Measurements from ENCODE around the gene CBFA2T2. TPM values are rescaled to one million over a fixed set of nuclear protein-coding genes. Genes with fewer than 3 reads are reported as not detected.

CBFA2T2 gene
- total RNA-seq, 1 experiment from 2014 or later: 22.3 TPM

DNA sequence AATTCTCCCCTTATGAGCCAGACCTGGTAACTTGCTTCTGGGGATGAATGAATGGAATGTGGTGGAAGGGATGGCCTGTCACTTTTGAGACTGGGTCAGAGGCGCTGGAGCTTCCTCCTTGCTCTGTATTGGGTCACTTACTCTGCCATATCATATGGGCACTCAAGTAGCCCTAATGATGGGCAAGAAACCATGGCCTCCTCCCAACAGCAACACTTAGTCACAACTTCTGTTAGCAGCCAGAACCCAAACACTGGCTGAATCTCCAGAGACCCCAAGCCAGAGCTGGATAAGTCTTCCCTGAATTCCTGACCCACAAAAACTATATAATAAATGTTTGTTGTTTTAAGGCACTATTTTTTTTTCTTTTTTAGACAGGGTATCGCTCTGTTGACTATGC lies 190.8 kb downstream of the CBFA2T2 start:
- no peak for DNase-seq (ENCODE audit: low spot score)
- in situ Hi-C loops (cut with HindIII; ENCODE audit: low sequenced_read_pairs): no loop called here

DNA sequence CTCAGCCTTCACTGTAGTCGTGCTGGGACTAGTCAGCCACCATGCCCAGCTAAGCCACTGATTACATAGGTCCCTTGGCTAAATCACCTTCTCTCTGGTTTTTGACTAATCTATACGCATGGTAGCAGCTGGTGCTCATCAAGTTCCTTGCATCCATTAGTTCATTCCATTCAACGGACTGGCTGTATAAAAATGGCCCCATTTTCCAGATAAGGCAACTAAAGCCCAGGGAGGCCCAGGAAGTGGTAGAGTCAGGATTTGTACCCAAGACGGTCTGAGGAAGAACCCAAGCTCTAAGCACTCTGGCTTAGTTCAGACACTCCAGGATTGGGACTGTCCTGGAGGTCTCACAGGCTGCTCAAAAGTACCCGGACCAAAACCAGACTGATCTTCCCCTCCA lies 191.4 kb downstream of the CBFA2T2 start:
- in situ Hi-C loops (cut with HindIII; ENCODE audit: low sequenced_read_pairs): no loop called here

DNA sequence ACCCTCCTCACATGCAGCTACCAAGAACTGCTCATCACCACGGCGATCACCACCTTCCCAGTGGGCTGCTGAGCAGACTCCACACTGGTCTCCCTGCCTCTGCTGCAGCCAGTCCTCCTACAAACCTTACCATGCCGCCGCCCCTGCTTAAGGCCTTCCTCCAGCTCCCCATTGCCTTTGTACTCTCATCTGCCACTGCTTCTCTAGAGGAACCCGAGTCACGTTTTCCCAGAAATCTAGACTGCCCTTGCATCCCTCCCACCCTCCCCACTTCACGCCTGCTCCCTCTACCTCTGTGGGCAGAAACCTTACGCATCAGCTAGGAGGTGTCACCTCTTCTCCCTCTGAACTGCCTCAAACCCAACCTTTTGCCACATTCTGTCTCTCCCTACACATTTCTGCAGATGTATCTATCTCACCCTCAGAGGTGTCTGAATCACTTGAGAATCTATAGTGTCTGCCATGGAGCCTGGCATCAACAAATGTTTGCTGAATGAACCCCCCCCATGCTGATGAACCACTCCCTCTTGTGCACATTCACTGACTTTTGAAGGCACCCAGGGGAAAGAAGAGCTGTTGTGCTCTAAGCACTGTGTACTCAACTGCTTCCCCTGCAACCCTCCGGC lies 191.9 kb downstream of the CBFA2T2 start:
- no peak for DNase-seq (ENCODE audit: low spot score)
- in situ Hi-C loops (cut with HindIII; ENCODE audit: low sequenced_read_pairs): no loop called here

More for the DNA sequence above, 191.4 kb downstream of the CBFA2T2 start:
- no peak for DNase-seq (ENCODE audit: low spot score)

DNA sequence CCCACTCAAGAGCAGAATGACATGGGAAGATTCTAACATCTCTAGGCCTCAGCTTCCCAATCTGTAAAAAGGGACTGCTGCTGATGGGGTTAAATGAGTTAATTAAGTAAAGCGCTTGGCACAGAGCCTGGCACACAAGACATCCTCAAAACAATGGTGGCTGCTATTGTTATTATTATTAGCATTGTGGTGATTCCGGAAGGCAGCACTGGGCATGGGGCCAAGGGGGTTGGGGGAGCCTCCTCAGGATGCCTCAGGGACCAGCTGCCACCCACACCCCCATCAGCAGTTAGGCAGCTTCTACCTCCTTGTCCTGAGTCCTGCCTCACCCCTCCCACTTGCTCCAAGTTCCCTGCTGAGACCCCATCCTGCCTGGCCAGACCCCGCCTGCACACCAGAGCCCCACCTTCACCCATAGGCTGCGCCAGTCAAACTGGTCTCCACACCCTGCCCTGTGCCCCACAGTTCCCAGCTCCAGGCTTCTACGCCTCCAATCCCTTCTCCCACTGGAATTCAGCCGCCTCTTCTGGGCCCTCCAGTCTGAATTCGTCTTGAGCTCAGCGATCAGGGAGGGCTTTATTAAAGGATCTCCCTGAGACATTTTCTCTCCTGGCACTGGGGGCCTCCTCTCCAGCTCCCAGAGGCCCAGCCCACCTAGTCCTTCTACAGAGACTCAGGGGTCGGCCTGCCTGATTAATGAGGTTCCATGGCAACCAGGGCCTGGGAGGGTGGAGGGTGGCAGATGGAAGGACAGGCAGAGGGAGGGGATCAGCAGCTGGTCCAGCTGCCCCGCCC lies 194.8 kb downstream of the CBFA2T2 start:
- no peak for DNase-seq (ENCODE audit: low spot score)
- in situ Hi-C loops (cut with HindIII; ENCODE audit: low sequenced_read_pairs): no loop called here

DNA sequence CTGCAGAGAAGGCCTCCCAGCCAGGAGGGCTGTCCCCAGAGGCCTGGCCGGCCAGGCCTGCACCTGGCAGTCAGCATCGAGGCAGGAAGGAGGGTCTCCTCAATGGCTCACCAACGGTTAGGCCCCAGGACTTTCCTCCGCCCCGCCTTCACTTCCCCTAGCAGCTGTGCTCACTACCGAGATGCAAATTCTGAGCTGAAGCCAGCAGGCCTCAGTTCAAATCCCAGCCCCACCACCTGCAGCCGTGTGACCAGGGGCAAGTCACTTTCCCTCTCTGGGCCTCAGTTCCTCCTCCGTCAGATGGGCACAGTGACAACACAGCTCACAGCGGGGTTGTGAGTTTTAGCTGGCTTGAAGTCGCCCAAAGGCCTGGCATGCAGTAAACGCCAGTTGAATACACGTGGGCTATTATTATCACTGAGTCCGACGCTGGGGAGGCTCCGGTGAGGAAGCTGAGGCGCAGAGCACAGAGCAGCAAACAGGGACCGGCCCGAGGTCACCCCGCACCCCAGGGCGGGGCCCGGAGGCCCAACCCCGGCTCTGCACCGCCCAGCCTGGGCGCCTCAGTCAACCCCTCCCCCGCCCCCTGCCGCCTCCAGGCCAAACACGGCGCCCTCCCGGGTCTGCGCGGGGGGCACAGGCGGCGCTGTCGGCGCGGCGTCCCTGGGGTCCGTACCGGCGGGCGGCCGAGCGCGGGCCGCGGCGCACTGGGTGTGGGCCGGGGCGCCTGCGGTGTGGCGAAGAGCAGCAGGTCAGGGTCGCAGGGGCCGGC lies 195.6 kb downstream of the CBFA2T2 start:
- DNase-seq (ENCODE audit: low spot score): no peak

DNA sequence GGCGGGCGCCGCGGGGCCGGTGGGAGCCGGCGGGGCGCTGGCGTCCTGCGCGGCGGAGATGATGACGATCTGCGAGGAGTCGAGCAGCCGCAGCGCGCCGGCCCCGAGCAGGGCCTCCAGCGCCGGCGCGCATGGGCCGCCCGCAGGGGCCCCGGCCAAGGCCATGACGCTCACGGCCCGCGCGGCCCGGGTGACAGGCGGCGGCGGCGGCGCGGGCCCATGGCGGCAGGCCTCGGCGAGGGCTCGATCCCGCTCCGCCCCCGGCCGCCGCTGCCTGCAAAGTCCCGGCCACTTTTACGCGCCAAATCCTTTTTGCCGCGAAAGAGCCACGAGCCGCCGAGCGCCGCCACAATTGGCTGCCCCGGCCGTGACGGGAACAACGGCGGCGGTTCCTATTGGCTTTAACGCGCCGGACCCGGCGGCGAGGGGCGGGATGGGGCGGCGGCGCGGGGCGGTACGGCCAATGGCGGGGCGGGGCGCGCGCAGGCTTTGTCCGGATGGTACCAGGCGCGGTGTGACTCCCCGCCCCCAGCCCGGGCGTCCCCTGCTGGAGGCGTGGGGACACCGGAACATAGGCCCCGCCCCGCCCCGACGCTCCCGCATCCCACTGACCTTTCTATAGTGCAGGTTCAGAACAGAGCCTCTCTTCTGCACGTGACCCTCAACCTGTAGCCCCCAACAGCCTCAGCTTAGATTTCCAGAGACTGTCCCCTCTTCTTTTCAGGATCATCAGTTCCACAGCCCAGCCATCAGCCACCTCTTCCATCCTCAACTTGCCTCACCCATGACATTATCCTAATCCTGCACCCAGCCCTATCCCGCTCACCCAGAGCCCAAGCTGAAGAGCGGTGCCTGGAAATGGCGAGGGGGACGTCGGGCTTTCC lies 196.4 kb downstream of the CBFA2T2 start, which contains the start of gene E2F1:
Gene E2F1, minus strand, starts transcription at position 286 of the 884 bp plus-strand sequence. Its CDS starts 121 bp downstream, at position 165.
- DNase-seq (ENCODE audit: low spot score): peak; percentile 91
- in situ Hi-C loops (cut with HindIII; ENCODE audit: low sequenced_read_pairs): no loop called here

More for the DNA sequence above, 195.6 kb downstream of the CBFA2T2 start:
- in situ Hi-C loops (cut with HindIII; ENCODE audit: low sequenced_read_pairs): no loop called here

DNA sequence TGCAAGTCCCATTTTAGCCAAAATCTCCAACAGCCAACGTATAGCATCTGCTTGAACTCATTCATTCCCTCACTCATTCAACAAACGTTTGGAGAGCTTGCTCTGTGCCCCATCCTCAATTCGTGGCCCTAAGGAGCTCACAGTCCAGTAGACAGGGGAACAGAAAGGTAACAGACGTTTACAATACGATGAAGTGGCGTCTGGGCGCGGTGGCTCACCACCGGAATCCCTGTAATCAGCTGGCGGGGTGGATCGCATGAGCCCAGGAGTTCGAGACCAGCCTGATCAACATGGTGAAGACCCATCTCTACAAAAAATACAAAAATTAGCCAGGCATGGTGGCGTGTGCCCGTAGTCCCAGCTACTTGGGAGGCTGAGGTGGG lies 197.1 kb downstream of the CBFA2T2 start:
- in situ Hi-C loops (cut with HindIII; ENCODE audit: low sequenced_read_pairs): no loop called here
- no peak for DNase-seq (ENCODE audit: low spot score)

DNA sequence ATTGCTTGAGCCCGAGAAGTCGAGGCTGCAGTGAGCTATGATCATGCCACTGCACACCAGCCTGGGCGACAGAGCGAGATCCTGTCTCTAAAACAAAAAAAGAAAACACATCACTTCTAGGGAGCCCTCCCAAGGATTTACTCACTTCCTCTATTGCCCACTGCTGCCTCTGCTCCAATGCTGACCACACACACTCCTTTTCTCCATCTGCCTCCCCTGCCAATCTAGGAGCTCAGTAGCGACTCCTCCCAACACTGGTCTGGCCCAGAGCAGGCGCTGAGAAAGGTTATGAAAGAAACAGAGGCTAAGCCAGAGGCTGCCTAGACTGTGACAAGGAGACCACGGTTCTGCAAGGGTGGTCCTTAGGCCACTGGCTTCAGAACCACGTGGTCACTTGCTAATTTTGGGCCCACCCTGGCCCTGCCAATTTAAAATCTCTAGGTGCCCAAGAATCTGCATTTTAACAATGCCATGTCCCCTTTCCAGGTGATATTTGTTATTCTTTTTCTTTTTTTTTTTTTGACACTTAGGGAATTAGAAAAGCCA lies 197.5 kb downstream of the CBFA2T2 start:
- in situ Hi-C loops (cut with HindIII; ENCODE audit: low sequenced_read_pairs): no loop called here
- DNase-seq (ENCODE audit: low spot score): no peak

DNA sequence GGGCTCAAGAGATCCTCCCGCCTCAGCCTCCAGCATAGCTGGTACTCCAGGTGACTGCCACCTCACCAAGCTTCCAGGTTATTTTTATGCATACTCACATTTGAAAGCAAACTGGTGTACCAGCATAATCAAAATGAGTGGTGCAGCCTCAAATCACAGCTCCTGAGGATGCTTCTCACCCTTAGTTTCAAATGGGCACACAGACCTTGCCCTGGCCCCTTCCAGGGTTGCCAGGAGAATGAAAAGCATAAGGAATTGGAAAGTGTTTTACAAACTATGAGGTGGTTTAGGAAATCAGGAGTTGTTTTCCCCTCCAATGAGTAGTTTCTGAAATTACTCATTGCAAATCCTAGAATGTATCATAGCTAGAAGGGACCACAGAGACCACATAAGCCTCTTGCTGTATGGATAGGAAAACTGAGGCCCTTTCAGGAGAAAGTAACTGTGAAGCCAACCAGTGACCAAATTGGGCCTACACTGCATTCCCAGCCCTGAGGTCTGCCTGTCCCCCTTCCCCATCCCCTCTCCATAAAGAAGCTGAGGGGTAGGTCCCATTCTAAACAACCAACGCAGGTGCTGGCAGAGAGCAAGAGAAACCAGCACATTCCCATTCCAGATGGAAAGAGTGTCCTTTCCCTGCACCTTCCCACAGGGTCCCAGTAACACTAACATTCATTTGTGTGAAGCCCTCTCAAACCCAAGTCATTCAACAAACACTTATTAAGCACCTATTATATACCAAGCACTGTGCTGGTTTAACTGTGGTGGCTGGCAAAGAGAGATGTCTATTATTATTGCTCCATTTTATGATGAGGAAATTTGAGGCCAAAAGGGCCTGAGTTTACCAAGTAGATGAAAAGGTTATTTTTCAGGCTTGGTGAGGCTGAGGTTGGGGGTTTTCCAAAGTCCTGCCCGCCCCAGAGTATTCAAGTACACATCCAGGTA lies 198.4 kb downstream of the CBFA2T2 start:
- DNase-seq (ENCODE audit: low spot score): no peak
- in situ Hi-C loops (cut with HindIII; ENCODE audit: low sequenced_read_pairs): no loop called here

DNA sequence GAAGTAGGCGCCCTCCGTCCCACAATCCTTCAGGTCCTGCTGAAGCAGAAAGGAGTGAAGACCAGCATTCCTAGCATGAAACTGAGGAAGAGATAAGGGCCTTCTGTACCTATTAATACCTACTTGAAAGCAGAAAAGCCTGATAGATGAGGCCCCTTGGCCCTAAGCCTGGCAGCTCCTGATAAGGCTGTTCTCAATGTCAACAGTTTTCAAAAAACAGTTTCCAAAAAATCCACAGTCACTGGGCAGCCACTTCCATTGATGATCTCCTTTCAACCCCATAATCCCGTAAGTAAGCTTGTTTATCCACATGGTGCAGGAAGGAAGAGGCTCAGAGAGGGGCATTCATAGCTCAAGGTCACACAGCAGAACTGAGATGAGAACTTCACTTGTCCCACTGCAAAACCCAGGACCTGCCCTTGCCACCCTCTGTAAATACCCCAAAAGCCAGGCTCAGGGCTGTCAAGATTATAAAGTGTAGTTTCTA lies 199.1 kb downstream of the CBFA2T2 start:
- no peak for DNase-seq (ENCODE audit: low spot score)
- in situ Hi-C loops (cut with HindIII; ENCODE audit: low sequenced_read_pairs): no loop called here

DNA sequence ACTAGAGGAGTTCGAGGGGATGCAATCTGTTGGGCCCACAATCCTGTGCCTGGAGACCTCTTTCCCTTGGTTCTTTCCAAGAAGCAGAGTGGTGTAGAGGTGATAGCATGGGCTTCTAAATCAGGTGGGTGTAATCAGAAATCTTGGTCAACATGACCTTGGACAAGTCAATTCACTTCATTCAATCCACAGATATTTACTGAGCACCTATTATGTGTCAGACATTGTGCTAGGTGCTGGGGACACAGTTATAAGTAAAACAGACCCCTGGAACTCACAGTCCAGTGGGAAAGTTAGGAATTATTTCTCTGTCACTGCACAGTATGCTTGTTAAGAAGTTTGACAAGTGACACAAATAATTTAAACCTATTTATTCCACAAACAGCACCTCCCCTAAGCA lies 199.6 kb downstream of the CBFA2T2 start:
- DNase-seq (ENCODE audit: low spot score): no peak
- in situ Hi-C loops (cut with HindIII; ENCODE audit: low sequenced_read_pairs): no loop called here

DNA sequence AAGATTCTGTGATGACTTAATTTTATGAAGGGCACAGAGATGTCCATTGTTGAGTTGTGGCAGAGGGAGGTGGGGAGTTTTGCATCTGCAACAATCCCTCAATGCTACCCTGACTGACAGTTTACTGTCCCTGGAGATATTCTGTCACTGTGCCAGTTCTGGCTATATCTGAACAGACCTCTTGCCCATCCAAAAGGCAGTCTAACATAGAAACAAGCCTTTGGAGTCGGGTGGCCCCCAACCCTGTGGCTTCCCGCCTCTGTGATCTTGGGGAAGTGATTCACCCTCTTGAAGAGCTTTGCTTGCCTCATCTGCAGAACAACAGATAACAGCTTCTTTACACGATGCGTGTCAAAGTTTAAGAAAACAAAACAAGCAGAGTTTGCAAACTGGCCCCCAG lies 200.1 kb downstream of the CBFA2T2 start:
- in situ Hi-C loops (cut with HindIII; ENCODE audit: low sequenced_read_pairs): no loop called here
- no peak for DNase-seq (ENCODE audit: low spot score)

DNA sequence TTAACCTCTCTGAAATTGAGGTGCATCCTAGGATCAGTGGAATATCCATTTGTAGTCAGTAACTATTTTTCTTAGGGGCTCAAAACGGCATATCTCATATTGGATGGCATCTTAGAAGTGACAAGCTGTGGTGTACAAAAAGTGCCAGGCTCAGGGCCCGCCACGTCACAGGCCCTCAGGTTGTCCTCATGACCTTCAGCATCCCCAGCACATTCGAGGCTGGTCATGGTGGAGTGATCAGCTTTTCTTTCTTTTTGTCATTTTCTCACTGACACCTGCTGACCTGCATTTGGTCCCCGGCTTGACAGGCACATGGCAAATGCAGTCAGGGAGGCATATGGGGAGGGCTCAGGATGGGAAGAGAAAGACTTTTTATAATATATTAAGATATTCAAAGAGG lies 203.4 kb downstream of the CBFA2T2 start:
- in situ Hi-C loops (cut with HindIII; ENCODE audit: low sequenced_read_pairs): no loop called here
- DNase-seq (ENCODE audit: low spot score): no peak

DNA sequence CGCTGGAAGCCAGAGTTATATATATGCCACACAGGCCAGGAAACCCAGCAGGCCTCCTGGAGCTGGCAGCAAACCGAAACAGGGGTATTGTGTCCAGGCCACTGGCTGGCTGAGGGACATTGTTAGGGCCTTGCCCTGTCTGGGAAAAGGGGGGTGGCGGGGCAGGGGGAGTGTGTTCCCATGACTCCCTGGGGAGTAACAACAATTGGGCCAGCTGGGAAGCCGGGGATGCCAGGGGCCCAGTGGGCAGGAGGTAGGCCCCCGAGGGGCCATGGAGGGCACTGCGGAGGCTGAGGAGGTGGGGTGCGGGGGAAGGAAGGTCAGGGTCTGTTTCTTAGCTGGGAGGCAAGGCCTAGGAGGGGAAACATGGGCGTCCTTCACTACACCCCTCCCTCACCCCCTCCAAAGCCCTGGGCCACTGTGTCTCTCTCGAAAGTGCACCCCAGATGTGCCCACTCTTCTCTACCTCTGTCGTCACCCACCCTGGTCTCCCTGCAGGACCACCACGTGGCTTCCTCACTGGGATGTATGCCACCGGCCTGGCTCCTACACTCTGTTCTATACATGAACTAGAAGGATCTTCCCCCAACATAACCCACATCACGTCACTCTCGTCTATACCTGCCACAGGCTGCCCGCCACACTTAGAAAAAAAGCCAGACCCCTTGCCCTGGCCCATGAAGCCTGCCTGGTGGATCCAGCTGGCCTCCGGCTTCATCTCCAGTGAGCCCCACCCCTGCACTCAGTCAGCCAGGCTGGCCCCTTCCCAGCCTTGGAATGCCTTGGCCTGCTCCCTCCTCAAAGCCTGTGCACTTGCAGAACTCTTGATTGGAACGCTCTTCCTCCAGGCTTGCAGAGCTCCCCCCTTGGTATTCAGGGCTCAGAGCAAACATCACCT lies 204.1 kb downstream of the CBFA2T2 start:
- no peak for DNase-seq (ENCODE audit: low spot score)
- in situ Hi-C loops (cut with HindIII; ENCODE audit: low sequenced_read_pairs): no loop called here

DNA sequence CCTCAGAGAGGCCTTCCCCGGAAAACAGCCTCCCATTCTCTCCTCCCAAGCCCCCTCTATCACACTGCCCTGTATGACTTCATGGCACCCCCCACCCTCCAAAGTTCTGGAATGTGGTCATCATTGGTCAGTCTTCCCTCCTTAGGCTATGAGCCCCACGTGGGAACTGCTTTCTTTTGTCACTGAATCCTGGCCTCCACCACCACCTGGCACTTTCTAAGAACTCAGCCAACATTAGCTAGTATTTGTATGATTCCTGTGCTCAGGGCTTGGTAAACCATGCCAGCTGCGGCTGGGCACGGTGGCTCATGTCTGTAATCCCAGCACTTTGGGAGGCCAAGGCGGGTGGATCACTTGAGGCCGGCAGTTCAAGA lies 204.7 kb downstream of the CBFA2T2 start:
- no peak for DNase-seq (ENCODE audit: low spot score)
- in situ Hi-C loops (cut with HindIII; ENCODE audit: low sequenced_read_pairs): no loop called here

DNA sequence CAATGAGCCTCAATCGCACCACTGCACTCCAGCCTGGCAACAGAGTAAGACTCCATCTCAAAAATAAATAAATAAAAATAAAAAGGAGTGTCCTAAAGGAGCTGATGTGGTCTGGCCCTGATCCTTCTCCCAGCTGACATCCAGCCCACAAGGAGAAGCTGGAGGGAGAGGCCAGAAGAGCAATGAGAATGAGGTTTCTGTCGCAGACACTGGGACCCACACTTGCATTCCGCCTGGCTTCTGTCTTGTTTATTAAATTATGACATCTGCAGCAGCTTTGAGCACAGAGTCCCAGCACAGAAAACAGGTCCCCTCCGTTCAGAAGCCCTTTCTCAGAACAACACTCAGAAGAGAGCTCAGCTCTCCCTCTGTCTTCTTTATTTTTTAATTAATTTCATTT lies 206.6 kb downstream of the CBFA2T2 start:
- in situ Hi-C loops (cut with HindIII; ENCODE audit: low sequenced_read_pairs): no loop called here
- DNase-seq (ENCODE audit: low spot score): no peak

DNA sequence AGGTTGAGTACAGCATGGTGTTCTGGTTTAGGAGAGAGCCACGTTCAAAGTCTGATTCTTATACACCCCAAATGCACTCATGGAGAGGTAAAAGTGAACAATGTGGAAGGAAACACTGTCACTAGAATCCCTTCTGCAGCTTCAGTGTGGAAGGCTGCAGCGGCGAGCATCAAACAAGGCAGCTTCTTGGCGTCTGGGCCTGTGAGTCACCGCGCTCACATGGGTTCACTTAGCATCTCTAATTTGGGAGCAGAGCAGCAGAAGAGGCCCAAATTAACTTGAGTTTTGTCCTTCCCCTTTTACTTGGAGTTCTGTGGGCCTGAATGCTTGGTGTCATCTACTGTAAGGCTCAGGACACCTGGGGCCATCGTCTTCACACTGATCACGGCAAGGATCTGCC lies 207.2 kb downstream of the CBFA2T2 start:
- in situ Hi-C loops (cut with HindIII; ENCODE audit: low sequenced_read_pairs): no loop called here
- DNase-seq (ENCODE audit: low spot score): no peak
